HG02981 (cell line): Measurements from ENCODE around the gene NEIL3.

Experiments used
- ATAC-seq: cut with Tn5 transposase; IDR thresholded peaks from one replicate; pipeline ENCODE4 v1.9.1; 2021; ENCODE audit warnings: mild to moderate bottlenecking, moderate library complexity; ENCODE audit not compliant: unreplicated experiment

NEIL3 gene

DNA sequence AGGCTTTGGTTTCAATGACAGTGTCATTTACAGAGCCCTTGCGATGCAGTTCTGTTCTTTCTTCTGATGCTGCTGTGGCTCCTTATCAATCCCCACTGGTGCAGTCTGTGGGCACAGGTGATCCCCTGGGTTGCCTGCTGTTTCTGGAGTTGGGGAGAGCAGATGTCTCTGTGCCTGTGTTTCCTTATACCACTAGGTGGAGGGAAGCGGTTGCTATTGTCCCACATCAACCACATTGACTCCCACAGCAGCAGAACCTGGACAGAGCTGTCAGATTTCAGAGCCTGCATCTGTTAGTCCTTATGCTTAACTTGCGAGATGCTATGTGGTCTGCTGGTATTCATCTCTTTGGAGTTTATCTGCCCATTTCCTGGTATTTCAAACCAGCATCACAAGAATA is 57.7 kb downstream of the NEIL3 start:
- no peak for ATAC-seq

DNA sequence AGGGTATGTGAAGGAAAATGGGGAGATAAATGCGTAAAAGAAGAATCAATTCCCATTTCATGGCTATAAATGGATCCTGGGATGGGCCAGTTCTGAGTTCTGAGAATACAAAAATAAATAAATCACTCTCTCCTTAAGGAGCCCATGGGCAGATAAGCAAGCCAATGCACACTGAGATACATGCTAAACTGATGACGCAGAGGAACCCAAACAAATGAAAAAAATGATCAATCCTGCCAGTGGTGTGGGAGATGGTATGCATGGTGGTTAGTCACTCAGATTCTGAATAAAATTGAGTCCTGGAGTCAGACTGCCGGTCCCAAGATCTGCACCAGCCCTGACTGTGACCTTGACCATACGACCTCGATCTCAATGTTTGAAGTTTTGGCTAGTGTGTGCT is 59.7 kb downstream of the NEIL3 start:
- no peak for ATAC-seq

DNA sequence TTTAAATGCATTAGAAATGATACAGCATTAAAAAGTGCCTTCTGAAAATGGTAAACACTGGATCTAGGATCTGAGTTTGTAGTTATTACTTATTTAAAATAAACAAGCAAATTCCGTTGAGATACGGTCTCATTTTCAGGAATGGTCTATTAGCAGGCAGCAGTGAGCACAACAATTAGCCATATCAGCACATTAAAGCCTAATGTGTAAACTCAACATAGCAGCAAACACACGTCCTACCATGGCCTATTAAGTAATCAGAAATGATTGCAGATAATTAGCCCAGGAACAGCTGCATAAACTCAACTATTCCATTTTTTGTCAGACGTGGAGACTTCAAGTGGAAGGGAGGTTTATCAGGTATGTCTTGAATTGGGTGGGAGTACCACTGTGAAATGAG is 61.8 kb downstream of the NEIL3 start:
- no peak for ATAC-seq

DNA sequence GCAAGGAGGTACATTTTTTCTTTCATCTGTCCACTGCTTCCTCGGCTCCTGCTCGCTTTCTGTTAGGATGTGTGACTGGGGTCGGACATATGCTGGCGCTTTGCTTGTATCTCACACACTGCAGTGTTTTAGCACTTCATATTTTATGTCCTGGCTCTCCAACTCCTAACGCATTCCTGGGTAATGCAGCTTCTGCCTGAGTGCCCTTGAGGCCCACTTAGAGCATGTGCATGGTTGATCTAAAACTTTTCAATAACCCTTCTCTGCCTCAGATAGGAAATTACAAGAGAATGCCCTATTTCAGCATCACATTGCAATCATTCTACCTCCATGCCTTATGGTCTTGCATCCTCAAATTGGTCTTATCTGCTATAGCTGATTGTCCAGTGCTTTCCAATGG is 65.3 kb downstream of the NEIL3 start:
- ATAC-seq, result no peak

DNA sequence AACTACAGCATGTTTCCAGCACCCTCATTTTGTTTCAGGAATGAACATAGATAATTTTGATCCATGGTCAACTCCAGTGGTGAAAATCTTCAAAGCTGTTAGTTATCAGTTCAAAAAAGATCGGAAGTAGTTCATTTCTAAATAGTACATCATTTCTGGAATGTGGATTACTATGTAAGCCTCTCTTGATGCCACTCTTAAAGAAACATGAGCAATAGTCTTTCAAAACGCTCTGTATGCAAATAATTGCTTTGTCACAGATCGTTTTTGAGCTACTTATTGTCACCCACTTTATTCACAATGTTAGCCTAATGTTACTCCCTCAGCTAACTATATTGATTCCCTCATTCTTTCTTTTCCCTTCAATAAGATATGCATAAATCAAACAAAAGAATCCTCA is 65.7 kb downstream of the NEIL3 start:
- ATAC-seq, result no peak

DNA sequence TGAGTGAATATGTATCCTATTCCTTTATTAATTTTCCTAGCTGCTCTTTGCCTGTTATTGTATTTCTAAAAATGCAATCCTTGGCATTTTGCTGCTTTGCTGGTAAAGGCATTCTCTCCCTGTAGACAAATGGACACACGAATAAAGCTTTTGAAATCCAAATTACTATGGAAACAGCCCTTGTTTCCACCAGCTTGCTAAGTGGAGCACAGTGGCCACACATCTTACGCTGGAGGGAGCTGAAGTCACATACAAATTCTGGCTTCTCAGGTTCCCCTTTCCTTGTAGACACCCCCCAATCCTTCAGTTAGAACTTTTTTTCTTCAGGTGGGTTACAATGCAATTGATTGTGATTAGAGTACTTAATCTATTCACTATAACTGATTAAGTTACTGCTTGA is 66.3 kb downstream of the NEIL3 start:
- no peak for ATAC-seq

DNA sequence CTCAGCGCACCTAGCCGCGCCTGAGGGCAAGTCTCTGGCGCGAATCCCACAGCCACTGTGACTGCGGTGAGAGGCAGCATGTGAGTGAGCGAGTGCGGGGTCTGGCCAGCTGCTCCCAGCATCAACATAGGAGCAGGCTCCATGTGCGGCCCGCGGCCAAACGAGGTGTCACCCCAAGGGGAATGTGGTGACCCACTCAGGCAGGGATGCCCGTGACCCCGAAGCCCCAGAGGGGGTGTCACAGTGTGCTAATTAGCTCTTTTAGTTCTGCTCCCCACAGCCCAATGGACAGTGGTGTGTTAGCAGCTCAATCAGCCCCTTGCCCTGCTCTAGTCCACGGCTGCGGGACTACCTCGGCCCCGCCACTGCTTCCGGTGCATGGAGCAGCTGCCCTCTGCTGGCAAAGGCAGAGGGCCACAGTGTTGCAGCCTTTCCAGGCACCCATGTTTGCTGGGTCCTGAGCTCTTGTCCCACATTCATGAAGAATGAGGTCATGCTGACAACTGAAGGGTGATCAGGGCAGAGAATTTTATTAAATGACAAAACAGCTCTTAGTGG is 71.1 kb downstream of the NEIL3 start:
- no peak for ATAC-seq

DNA sequence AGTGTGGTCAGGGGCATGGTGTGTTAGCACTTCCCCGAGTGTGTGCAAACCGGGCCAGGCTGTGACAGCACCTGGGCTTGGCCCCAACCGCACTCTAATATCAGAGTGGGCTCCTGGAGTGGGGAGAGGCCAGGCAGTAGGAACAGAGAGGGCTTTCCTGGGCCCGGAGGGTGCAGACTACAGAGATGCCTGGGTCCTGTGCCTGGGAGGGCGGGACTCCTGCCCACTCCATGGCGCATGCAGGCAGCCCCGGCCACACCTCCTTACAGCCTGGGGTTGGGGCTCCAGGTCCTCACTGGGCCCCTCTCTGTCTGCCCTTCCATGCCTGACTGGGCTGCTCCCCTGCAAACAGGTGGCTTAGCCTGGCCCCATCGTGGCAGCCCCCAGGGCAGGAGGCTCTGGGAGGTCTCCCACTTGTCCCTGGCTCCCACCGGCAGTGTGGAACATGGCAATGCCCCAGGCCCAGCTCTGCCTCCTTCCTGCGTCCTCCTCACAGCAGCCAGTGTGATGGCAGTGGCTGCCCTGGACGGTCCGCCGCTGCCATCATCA is 72.2 kb downstream of the NEIL3 start:
- ATAC-seq, result no peak

DNA sequence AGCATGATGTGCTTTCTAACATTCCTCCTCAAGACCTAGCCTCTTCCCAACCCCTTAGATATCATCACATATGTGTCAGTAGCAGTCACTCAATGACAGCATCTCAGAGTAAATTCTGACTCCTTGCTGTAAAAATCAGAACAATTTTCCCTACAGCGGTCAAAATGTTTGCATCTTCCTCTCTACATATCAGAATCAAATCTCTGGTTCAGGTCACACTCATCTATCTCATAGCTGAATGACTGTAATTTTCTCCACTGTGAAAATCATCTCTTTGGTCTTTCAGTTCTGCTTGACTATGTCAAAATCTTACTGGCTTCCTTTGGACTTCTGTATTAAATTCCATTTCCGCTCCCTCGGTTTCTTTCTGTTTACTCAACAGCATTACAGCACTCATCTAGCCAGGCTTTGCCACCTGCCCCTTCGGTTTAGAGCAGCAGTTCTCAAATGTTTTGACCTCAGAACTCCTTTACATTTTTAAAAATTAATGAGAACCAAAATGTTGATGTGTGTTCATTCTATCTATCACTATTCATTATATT is 75.3 kb downstream of the NEIL3 start:
- no peak for ATAC-seq

DNA sequence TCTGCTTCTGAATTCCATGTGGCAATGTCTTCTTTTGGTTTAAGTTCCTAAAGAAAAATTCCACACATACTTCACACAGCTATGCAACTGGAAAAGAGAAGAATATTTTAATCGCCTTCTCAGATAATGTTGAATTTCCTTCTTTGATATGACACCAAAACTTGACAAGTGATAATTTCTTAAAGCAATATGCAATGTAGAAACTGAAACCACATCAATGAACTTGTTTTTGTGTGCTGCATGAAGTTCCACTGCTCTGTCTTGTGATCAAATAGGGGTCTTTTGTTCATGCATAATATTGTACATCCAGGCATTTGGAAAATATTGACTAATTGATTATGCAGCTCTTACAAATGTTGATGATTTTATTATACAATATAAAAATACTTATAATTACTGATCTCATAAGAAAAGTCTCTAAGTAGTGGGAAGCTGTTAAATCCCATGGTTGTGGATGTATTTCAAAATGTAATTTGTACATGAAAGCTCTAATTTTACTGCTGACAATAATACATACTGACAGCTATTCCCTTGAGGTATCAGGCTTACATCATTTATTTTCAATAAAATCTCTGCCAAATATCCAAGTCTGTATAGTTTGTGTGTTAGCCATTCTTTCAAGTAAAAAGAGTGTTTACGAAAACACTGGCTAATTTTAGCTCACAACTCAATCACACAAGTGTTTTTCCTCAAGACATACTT is 76.1 kb downstream of the NEIL3 start:
- ATAC-seq, result no peak

DNA sequence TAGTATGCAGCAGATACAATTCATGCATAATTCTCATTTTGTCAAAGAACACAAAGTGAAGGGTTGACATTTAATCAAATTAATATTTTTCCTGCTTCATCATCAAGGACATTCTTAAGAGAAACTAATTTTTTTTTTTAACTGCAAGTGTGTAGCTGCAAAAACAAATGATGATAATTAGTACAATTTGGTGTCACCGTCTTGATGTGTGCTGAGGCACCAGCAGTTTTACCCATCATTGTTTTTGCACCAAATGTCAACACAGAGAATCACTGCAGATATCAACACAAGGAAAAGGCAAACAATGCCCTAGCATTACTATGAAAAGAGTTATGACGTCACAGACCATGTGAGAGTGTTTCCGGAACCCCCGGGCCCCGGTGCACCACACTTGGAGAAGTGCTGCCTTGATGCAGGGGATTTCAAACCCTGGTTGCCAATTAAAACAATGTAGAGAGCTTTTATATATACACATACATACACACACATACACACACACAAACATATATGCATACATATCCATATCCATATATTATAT is 76.7 kb downstream of the NEIL3 start:
- ATAC-seq, result no peak

DNA sequence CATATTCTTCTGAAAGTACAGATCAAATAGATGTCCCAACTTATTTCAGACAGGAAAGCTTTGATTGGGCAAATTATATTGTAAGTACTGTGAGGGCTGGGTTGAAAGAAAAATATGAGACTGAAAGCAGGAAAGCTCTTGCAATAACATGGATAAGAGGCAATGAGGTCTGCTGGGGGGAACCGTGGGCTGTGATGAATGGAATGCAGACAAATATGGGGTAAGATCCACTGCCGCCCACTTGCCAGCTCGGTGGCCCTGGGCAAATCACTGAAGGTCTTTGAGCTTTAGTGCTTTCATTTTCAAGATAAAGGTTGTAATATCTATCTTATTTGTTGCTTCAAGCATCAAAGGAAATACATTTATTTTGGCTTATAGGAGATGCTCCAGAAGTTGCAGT is 81.6 kb downstream of the NEIL3 start:
- ATAC-seq, result no peak

DNA sequence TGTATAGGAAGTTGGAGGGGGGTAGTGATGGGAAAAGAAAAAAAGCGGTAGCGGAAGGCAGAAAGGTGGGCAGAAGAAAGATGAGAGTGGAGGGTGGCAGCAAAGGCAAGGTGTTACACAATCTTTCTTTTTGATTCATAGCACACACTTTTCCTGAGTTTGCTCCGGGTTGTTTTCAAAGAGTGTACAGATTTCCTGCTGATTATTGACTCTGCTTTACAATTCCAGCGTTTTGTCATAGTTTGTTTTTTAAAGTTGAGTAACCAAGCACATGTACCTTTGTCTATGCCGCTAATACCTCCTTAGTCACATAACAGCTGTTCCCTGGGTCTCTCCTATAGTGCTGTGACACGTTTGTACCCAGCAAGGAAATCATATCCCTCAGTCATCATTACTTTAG is 82.3 kb downstream of the NEIL3 start:
- ATAC-seq, result no peak

DNA sequence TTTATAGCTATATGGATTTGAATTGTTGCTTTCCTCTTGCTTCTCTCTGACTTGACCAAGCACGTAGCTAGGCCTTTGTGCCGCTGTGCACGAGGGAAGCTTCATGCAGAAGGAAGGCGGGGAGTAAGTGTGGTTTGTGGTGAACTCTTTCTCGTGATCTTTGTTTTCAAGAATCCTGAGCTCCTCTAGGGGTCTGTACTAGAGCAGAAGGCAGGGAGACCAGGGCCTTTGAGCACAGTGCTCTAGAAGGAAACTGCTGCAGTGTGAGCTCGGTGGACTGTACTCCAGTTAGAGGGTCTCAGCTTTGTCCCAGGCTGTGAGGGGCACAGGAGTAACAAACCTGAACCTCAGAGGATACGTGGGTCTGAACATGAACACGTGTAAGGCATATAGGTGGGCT is 83.6 kb downstream of the NEIL3 start:
- peak; percentile 54 for ATAC-seq

DNA sequence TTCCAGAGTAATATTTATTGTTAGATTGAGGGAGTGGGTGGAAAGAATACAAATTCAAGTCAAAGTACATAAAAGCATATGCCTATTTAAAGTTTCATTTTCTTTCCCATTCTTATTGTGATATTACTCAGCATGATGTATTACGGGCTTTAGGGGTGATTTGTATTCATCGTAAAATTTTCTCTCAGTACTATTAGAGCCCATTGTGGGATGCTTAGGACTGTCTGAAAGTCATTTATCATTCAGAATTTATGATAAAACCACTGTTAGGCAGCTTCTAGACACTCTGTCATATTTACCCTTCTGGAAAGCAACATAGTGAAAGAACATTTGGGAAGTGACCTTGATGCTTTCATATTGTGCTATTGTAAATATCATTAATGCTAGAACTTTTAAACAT is 86.7 kb downstream of the NEIL3 start:
- no peak for ATAC-seq

DNA sequence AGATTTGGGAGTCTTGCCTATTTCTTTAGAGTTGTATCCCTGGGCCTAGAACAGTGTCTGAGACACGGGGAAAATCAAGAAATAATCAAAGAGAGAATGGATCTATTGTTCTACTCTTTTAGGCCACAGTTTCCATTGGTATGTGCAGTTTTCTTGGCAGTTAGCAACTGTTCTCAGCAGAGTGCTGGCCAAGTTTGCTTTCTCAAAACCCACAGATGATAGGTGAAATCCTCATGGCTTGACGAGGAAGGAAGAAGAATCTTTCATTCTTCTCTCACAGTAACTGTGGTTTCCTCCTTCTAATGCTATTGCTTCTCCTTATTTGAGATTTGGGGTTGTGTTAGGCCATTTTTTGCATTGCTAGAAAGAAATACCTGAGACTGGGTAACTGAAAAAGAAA is 90.4 kb downstream of the NEIL3 start:
- ATAC-seq, result no peak

DNA sequence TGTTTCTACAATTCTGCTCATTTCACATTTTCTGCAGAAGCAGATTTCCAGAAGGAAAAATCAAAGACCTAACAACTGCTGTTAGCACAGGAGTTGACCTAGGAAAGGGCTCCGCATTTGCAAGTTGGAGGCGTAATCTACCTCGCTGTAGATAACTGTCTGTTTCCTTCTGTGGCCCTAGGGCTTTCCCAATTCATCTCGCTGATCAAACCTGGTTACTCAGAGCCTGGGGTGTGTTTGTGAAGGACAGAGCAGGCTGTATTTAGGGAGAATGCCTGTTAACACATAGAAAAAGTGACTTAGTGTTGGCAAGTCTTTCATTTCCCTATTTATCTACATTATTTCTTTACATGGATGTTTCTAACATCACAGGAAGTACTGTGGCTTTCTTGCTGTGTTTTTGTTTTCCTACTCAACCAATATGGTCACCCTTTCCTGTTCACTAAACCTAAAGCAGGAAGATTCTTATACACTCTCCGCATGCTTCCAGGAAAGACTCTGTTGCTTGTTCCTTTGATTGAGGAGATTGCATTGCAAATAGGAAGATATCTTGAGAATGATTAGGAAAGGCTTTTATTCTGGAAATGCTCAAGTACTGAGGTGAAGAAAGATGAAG is 92.1 kb downstream of the NEIL3 start:
- no peak for ATAC-seq

DNA sequence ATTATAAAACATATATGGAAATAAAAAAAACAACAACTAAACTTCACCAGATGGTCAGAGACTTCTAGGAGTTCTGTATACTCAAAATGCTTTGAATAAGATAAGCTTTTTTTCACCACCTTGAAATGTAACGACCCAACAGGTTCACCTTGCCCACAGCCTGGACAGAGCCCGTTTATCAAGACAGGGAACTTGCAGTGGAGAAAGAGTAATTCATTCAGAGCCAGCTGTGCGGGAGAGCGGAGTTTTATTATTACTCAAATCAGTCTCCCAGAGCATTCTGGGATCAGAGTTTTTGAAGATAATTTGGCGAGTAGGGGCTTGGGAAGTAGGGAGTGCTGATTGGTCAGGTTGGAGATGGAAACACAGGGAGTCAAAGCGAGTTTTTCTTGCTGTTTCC is 94.1 kb downstream of the NEIL3 start:
- ATAC-seq, result no peak

DNA sequence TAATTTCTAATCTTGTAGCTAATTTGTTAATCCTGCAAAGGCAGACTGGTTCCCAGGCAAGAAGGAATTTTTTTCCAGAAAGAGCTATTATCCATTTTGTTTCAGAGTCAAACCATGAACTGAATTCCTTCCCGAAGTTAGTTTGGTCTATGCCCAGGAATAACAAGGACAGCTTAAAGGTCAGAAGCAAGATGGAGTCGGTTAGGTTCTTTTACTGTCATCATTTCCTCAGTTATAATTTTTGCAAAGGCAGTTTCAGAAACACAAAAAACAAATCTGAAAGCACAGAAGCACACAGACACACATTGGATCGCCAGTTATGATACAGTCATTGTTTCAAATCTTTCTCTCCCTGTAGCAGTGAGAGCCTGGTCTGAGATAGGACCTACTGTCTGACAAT is 94.7 kb downstream of the NEIL3 start:
- no peak for ATAC-seq

DNA sequence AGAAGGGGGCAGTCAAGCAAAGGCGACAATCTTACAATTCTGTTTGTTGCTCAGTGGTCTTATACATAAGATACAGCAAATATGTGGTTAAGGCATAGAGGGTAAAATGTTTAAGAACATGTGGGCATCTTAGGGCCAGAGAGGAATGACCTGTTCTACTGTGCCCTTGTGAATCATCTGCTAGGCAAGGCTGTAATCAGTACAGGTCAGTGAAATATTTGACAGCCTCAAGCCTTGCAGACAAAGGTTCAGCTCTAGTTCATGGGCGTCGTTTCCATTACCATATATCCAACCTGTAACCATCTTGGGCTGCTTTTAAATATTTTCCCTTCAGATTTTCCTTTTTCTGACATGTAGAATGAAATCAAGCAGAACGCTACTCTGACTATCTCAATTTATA is 95.3 kb downstream of the NEIL3 start:
- ATAC-seq, result no peak

DNA sequence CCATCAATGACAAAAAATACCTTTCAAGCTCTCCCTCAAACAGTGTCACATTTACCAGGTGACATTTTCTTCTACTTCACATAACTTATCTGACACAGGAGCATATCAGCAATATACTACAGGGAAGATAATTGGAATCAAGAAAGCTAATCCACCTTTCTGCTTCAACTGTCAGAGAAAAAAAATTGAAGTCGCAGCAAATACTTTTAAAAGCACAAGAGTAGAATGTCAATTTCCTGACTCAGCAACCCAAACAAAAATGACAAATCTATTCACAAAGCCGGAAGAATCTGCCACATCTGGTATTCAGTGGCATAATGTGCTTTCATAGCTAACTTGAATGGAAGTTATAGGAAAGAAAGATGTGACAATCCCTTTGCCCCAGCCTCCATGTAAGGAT is 95.8 kb downstream of the NEIL3 start:
- no peak for ATAC-seq

DNA sequence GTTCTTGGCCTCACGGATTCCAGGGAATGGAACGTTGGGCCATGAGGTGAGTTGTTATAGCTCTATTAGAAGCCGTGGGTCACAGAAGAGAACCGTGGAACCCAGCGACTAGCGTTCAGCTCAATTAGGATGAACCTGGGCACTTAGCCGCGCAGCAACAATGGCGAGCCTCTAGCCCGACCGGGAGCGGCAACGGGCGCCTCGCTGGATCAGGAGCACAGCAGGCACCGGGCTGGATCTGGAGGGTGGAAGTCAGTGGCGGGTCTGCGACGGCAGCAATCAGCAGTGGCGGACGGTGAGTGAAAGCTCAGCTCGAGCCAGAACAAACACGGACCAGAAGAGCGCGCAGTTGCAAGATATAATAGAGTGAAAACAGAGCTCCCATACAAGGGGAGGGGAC is 98.3 kb downstream of the NEIL3 start:
- no peak for ATAC-seq
